ENCODE results near the gene SBNO2.

Gene SBNO2

GRCh38 chr19:1151917-1152587 is 22.0 kb downstream of the SBNO2 start:
- no peak for DNase-seq

GRCh38 chr19:1151037-1151724 is 22.9 kb downstream of the SBNO2 start:
- no peak for DNase-seq

GRCh38 chr19:1150333-1151036 is 23.6 kb downstream of the SBNO2 start:
- no peak for DNase-seq

- DNase-seq: no peak
These were observed 24.6 kb downstream of the SBNO2 start for GRCh38 chr19:1149259-1150045.

- no peak for DNase-seq
These were observed 26.0 kb downstream of the SBNO2 start for GRCh38 chr19:1147934-1148549.

GRCh38 chr19:1146858-1147780 is 26.9 kb downstream of the SBNO2 start:
- DNase-seq: no peak

- DNase-seq: no peak
These were observed 27.7 kb downstream of the SBNO2 start for GRCh38 chr19:1146412-1146699.

GRCh38 chr19:1145635-1146411 is 28.2 kb downstream of the SBNO2 start:
- no peak for DNase-seq

GRCh38 chr19:1144741-1145140 is 29.3 kb downstream of the SBNO2 start:
- no peak for DNase-seq

- no peak for DNase-seq
These were observed 30.2 kb downstream of the SBNO2 start for GRCh38 chr19:1143828-1144399.

- no peak for DNase-seq
These were observed 32.1 kb downstream of the SBNO2 start for GRCh38 chr19:1141944-1142343.

- no peak for DNase-seq
These were observed 33.6 kb downstream of the SBNO2 start for GRCh38 chr19:1140272-1141027.

- DNase-seq: no peak
These were observed 34.9 kb downstream of the SBNO2 start for GRCh38 chr19:1139126-1139525.

- DNase-seq: no peak
These were observed 35.9 kb downstream of the SBNO2 start for GRCh38 chr19:1138121-1138520.

- DNase-seq: peak; percentile 22
These were observed 37.3 kb downstream of the SBNO2 start for GRCh38 chr19:1136621-1137317.

GRCh38 chr19:1136201-1136600 is 37.9 kb downstream of the SBNO2 start:
- peak; percentile 43 for DNase-seq

GRCh38 chr19:1135454-1135853 is 38.6 kb downstream of the SBNO2 start:
- no peak for DNase-seq

GRCh38 chr19:1134431-1134830 is 39.6 kb downstream of the SBNO2 start:
- DNase-seq: no peak

GRCh38 chr19:1133471-1133929 is 40.6 kb downstream of the SBNO2 start:
- DNase-seq: no peak
